Dermis blood vessel endothelial cell (primary cell): ENCODE results near the gene NDUFC2. TPM values are rescaled to one million over a fixed set of nuclear protein-coding genes. Genes with fewer than 3 reads are reported as not detected.
"Not testable (repeated sequence)": the region's sequence is repeated elsewhere in the genome, so short reads cannot be mapped to it uniquely, and the experiment has no call there.

ENCODE experiments used
- DNase-seq: peaks from one replicate; pipeline ENCODE4 v3.0.0; 2010
- total RNA-seq: library from RNA; depleted of rRNA; stranded (reverse); fragments of >200 nt; gene quantifications from 2 replicates; pipeline ENCODE4 v1.2.3, GENCODE V29; 2014

The NDUFC2 gene
- total RNA-seq, 1 donor from 2014 or later, result 67.6 TPM

DNA sequence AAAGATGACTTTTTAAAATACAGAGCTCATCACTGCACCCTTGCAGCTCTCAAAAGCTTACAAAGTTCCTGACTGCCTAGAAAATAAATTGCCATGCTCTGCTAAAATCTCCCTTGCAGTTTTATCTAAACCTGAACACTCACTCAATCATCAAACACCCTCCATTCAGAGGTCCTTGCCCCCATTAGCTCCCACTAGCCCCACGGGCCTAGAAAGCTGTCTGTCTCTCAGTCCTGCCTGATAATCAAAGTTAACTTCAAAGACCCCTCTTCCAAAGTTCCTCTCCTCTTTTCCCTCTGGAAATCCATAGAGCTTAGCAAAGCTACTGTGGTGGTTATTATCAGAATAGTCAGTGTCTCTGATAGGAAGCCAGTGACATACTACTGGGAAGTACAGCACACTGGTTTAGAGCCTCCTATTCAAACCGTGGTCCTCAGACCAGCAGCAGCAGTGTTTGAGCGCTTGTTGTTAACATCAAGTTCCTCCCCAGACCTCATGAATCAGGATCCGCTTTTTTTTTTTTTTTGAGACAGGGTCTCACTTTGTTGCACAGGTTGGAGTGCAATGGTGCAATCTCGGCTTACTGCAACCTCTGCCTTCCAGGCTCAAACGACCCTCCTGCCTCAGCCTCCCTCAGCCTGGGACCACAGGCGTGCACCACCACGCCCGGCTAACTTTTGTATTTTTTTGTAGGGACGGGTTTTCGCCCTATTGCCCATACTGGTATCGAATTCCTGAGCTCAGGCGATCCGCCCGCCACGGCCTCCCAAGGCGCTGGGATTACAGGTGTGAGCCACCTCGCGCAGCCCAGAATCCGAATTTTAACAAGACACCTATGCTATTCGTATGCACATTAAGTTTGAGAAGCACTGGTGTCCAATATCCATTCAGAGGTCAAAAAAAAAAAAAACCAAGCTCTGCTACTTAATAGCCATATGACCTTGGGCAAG, 1.2 kb downstream of the NDUFC2 start:
- peak; percentile 12 for DNase-seq

DNA sequence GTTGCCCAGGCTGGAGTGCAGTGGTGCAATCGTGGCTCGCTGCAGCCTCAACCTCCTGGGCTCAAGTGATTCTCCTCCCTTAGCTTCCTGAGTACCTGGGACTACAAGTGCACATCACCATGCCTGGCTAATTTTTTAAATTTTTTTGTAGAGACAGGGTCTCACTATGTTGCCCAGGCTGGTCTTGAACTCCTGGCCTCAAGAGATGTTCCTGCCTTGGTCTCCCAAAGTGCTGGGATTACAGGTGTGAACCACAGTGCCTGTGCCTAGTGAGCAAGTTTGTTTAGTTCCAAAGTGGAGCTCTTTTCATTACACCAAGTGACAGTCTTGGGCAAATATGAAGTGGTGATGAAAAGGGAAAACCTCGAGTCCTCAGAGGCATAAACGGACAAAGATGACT, 2.1 kb downstream of the NDUFC2 start:
- DNase-seq, result not testable (repeated sequence)

DNA sequence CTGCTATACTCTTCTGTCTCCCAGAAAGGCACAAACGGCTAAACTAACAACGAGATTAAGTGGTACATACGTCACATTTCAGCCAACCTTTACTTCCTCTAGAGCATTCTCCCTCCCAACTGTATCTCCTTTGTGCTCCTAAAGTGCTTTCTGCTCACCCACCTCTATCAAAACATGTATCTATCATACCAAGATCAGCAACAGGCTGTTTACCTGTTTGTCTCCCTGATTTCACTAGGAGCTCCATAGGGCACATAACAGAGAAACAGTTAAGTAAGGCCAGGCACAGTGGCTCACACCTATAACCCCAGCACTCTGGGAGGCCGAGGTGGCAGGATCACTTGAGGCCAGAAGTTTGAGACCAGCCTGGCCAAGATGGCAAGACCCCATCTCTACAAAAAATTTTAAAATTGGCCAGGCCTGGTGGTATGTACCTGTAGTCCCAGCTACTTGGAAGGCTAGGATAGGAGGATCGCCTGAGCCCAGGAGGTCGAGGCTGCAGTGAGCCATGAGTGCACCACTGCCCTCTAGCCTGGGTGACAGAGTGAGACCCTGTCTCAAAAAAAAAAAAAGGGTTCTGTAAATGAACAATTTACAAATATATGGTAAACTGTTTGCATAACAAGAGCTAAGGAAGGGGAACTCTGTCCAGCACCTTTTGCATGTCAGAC, 2.8 kb downstream of the NDUFC2 start:
- no peak for DNase-seq

DNA sequence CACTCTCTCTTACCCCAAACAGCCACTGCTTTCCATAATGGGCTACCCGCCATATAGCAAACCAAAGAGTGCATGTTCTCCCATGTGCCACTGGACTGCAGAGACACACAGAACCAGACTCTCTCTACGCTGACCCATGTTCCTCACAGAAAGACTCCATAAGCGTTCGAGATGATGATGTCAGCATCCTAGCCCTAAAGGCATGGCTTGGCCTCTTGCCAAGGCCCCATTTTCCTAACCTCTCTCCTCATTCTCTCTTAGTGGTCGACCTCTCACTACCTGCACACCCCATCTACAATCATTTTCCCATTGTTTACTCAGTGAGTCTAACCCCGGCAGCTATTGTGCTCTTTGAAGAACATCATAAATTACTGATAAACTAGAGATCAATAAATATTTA, 4.9 kb downstream of the NDUFC2 start:
- peak; percentile 33 for DNase-seq

DNA sequence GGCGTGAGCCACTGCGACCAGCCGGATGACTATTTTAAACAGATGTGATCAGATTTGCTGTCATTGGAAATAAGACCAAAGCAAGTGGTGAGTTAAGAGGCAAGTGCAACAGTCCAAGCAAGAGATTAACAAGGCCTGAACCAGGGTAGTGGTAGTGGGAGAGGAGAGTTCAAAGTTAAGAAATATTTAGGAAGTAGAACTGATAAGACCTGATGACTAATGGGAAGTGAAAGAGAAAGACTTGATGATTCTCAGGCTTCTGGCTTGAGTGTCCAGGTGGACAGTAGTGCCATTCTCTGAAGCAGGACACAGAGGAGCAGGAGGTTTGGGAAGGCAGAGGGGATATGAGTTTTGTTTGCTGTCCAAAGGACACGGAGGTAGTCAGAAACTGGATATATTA, 7.2 kb downstream of the NDUFC2 start:
- DNase-seq, result no peak

DNA sequence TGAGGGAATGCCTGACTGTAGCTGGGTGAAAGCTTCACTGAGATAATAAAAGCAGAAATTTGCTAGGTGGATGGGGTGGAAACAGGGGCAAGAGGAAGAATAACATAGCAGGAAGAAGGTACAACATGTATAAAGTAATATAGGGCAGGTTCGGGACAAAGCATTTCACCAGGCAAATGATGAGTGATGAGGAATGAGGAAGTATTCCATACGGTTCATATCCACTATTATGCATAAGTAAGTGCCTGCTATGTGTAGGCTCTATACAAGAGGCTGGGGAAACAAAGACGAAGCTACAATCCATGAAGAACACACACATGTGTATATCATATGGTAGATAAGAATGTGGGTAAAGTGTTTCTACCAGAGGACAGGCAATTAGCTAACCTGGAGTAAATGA, 7.9 kb downstream of the NDUFC2 start:
- no peak for DNase-seq

DNA sequence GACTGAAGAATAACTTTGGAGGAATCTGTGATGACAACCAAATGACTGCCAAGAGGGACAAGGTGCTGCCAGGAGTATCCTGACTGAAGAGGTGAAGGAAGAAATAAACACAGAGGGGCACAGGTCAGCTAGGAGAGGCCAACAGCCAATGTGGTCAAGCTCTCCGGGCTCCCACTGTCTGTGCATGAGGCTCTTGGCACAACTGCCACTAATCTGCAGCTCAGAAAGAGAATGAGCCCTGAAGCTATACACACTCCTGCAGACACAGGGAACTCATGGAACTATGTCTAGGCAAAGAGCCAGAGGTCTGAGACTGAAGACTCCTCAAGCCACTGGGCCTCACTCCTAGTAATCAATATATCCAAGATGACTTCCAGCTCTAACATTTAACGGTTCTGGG, 9.0 kb downstream of the NDUFC2 start:
- DNase-seq, result no peak

DNA sequence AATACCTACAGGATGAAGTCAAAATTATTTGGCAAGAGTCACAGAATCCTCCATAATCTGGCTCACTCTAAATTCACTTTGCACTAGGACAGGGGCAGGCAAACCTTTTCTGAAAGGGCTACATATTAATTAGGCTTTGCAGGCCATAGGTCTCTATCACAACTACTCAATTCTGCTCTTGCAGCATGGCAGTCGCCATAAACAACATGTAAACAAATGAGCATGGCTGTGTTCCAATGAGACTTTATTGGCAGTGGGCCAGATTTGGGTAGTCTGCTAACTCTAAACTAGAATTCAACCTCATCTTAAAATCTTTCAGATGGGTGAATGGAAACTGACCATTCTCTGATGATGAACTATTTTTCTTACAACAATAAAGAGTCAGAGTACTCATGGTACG, 10.2 kb downstream of the NDUFC2 start:
- peak; percentile 44 for DNase-seq

DNA sequence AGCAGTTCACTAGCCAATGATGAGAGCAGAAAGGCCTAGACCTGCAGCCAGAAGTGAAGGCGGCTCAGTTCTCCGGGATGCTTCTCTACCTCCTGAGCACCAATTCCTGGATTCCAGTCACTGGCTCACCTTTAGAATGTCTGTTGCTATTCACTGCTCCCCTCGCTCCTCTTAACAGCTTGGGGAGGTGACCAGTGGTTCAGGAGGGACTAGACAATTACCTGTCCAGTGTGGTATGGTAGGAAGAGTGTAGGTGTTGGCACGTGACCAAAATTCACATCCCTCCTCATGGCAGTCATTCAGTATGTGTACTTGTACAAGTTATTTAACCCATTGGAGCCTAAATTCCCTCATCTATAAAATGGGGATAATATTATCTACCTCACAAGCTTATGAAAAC, 12.0 kb downstream of the NDUFC2 start:
- DNase-seq, result no peak

DNA sequence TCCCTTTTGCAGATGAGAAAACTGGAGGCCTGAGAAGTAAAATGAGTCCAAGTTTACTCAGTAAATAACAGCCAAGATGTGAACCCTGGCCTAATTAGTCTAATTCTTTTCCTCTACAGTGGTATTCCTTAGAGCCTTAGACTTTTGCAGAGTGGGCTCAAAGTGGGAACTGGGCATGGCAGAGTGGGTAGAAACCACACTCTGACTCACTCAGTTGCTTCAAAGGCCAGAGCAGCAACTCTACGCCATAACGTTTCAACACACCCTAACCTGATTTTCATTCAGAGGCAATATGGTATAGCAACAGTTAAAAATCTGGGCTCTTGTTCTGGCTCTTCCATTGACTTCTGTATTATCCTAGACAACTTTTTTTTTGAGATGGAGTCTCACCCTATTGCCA, 13.2 kb downstream of the NDUFC2 start:
- DNase-seq, result no peak

DNA sequence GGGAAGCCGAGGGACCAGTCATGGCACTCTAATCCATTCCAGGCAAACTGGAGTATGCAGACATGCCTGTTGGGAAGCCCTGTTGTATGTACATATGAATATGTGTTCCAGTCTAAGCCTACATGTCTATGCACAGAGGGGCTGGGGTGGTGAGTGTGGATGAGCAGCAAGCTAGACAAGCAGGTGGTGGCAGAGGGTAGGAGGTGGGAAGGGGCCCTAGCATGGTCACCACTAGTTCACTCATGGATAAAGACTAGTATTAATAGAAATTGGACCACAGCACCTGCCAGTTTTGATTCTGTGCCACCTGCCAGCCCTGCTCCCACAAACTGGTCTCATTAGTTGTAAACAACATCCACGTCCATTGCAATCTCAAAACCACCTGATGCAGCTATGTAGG, 14.5 kb downstream of the NDUFC2 start:
- no peak for DNase-seq

DNA sequence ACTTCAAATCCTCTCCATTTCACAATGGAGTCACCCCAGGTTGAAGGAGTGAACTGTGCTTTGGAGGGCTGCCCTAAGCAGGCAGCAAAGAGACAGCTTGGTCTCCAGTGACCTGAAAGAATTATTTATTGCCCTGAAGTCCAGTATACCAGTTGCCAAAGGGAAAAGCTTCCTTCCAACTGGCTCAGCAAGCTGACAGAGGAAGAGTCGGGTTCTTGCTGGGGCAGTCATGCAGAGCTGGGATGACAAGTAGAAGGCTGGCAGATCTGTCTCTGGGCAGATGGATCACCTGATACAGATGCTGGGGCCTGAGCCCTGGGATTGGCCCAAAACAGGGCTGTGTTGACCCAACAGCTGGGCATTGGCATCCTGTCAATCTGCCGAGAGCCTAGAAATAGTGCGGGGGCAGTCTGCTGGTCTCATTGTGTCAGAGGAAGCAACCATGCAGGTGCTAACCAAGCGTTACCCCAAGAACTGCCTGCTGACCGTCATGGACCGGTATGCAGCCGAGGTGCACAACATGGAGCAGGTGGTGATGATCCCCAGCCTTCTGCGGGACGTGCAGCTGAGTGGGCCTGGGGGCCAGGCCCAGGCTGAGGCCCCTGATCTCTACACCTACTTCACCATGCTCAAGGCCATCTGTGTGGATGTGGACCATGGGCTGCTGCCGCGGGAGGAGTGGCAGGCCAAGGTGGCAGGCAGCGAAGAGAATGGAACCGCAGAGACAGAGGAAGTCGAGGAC, 16.1 kb downstream of the NDUFC2 start, which contains the start of gene THRSP:
THRSP (plus strand) TSS at position 422 of the 742 bp plus-strand sequence; CDS start at position 443, 21 bp downstream.
- DNase-seq, result no peak

DNA sequence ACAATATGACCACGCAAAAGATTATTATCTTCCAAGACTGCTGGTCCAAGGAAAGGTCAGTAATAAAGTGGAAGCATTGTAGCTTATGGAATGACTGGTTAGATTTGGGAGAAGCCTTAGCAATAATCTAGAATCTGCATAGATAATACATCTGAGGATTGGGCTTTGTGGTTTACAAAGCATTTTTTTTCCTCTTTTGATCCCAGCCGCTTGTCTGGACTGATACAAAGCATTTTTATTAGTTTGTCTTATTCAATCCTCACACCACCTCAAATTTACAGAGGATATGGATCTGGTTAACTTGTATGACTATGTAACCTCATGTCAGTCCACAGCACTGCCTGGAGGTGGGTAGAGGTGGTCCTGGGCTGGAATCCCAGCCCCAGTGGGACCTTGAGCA, 17.0 kb downstream of the NDUFC2 start:
- DNase-seq, result no peak

DNA sequence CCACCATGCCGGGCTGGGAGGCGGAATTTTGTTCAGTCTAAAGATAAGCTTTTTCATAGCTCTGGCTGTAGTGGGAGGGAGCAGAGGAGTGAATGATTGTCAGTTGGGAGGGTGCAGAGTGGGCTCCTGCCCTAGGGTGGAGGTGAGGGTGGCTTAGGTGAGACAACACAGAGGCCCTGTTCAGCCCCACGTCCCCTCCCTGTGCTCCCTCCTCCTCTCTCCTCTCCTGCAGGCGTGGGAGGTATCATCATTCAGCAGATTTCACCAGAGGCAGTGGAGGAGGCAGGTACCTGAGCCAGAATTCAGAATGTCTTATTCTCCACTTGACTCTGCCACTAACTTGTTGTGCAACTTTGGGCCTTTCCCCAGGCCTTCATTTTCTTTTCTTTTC, 17.7 kb downstream of the NDUFC2 start:
- DNase-seq, result no peak

DNA sequence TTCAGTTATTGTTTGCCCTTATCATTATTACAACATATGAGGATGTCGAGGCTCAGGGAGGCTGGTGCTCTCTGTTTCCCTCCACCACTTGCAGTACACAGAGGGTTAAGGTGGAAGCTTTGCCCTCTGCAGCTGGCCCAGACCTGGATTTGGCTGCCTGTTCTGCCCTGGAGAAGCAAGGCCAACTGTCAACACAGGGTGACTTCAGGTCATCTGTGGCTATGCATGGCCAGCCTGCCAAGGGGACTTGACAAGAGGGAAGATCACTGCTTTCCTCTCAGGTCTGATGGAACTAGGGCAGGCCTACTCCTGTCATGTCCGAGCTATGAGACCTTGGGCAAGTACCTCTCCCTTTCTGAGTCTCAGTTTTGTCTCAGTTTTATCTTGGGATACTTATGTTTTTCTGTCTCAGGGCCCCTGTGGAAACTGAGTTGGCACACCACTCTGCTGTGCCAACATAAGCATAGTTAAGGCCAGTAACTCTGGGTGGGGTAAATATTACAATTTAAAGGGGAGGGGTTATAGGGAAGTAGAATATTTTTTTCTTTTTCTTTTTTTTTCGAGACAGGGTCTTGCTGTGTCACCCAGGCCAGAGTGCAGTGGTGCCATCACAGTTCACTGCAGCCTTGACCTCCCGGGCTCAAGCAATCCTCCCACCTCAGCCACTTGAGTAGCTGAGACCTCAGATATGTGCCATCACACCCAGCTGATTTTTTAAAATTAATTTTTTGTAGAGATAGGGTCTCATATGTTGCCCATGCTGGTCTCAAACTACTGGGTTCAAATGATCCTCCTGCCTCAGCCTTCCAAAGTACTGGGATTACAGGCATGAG, 18.4 kb downstream of the NDUFC2 start:
- DNase-seq, result no peak

DNA sequence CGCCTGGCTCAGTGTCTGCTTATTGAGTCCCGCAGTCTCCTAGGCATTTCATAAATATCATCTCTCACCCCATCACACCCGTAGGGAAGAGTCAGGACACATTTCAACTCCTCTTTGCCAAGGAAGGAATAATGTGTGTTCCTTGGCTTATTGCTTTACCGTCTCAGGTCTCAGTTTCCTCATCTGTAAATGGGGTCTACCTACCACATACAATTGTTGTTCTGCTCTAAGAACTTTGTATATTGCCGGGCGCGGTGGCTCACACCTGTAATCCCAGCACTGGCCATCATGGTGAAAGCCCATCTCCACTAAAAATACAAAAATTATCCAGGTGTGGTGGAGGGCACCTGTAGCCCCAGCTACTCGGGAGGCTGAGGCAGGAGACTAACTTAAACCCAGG, 19.1 kb downstream of the NDUFC2 start:
- no peak for DNase-seq

DNA sequence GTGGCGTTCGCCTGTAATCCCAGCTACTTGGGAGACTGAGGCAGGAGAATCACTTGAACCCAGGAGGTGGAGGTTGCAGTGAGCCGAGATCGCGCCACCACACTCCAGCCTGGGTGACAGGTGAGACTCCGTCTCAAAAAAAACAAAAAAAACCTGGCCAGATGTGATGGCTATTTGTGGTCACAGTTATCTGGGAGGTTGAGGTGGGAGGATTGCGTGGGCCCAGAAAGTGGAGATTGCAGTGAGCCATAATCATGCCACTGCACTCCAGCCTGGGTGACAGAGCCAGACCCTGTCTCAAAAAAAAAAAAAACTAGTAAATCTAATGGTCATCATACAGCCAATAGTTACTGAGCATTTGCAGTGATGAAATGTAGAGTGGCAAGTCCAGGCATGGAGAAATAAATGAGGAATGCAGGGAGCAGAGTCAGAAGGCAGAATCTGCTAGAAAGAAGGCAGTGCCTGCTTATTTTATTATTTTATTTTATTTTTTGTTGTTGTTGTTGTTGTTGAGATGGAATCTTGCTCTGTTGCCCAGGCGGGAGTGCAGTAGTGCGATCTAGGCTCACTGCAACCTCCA, 19.8 kb downstream of the NDUFC2 start:
- DNase-seq, result not testable (repeated sequence)

DNA sequence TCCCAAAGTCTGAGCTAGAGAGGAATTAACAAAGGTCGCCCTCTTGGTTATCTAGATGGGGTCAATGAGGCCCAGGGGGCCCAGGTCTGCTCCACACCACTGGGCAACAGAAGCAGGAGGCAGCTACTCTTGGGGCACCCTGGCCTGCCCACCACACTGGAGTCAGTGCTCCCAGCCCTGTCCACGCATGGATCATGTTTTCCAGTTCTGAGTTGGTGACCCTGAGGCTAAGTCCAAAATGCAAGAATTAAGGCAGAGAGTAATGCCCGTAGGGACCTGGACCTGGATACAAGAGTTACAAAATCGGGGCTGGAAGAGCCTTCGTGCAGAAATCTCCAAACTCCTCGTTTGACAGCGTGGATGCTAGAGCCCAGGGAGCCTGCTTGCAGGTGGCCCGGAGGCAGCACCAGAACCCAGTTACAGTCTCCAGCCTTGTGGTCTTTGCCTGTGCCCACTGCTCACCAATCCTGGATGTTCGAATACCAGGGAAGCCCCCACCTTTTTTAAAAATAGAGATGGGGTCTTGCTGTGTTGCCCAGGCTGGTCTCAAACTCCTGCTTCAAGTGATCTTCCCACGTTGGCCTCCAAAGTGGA, 22.1 kb downstream of the NDUFC2 start:
- no peak for DNase-seq

DNA sequence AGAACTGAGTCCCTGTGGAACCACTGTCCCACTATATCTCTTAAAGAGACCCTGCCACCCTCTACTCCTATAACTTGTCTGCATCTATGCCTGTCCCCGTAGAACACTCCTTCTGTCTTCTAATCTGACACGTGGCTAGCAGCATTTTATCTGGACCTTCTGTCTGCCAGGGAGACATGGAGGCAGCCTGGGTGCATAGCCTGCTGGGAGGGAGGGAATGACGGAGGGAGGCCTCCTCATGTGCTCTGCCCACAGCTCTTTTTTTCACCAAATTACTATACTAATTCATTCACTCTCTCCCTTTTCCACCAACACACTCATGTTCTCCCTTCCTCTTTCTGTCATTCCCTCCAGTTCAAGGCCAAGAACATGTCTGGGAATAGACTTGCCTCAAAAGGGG, 23.6 kb downstream of the NDUFC2 start:
- no peak for DNase-seq

DNA sequence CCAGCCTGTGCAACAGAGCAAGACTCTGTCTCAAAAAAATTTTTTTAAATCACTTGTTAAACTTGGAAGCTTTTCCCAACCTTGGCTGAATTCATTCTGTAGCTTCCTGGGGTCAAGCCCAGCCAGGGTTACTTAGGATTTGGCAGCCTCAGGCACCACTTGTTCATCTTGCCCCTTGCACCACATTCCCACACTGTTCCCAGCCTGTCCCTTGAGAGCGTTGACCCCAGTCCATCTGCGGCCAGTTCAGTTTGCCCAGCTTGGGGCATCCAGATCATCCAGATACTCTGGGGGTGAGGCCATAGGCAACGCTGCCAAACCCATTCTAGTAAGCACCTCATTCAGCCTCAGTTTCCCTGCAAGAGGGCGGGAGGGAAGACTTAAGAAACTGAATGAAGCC, 24.7 kb downstream of the NDUFC2 start:
- DNase-seq, result no peak
